HFFc6 (cell line): ENCODE data around the gene RGSL1. TPM values are rescaled to one million over a fixed set of nuclear protein-coding genes. Genes with fewer than 3 reads are reported as not detected.

Experiments
- DNase-seq: peaks from one replicate; pipeline ENCODE4 v3.0.0-alpha.2; 2018
- H3K27ac Mint-ChIP-seq: 2 replicates; pipeline ENCODE4 v1.8.0; 2020; ENCODE audit warnings: mild to moderate bottlenecking, mixed read lengths
- H3K27me3 Mint-ChIP-seq: 2 replicates; pipeline ENCODE4 v1.8.0; 2021; ENCODE audit warnings: mild to moderate bottlenecking, moderate library complexity, mixed read lengths; ENCODE audit not compliant: insufficient read depth
- H3K36me3 Mint-ChIP-seq: 2 replicates; pipeline ENCODE4 v1.8.0; 2021; ENCODE audit warnings: low read depth, mixed read lengths
- H3K4me1 Mint-ChIP-seq: 2 replicates; pipeline ENCODE4 v1.8.0; 2020; ENCODE audit warnings: low read depth, mixed read lengths
- H3K4me3 Mint-ChIP-seq: 2 replicates; pipeline ENCODE4 v1.8.0; 2020; ENCODE audit warnings: mild to moderate bottlenecking, moderate library complexity, mixed read lengths
- H3K9me3 Mint-ChIP-seq: 2 replicates; pipeline ENCODE4 v1.8.0; 2020; ENCODE audit warnings: mild to moderate bottlenecking, mixed read lengths
- total RNA-seq, 6 experiments: library from RNA; stranded (reverse); fragmentation: NEBNext Ultra II Directional; extraction: Animal tissue kit (Norgen Biotek cat#: 25700); gene quantifications; 2 replicates in 1 of 6; 3 replicates in 5 of 6; pipeline ENCODE4 v1.2.3, GENCODE V29; 2021
- TF ChIP-seq, protein P1 (sequence below): fragments of 200-600 bp; sonication (generic); IDR thresholded peaks from 2 replicates; pipeline ENCODE4 v1.5.0; 2021; ENCODE audit warnings: antibody characterized with exemption, mild to moderate bottlenecking

RGSL1 gene
- total RNA-seq, 6 experiments from 2014 or later, result not detected

DNA sequence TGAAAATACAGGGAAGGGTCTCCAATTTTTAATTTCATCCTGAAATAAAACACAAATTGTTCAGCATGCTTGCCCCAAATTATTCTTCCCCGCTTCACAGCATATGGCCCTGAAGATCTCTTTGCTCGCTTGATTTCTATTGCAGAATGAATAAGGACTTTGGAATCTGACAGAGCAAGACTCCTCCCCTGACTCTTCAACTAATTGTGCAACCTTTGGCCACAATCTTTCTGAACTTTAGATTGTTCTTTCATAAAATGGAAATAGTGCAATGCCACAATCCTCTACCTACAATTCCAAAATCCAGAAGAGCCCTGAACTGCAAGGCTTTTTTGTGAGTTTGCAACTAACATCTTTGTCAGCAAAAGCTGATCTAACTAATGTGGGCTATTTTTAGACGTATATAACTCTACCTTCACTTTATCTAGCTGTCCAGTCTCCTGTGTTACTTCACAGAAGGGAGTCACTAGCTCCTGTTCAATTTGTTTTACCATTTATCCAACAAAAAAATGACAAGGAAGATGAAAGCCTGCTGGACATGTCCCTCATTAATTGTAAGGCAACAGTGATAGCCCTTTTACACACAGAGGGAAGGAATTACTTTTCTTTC, 125.7 kb downstream of the RGSL1 start:
- H3K36me3 Mint-ChIP-seq, result peaks cover 5% of the 10 kb centered on the region
- H3K27ac Mint-ChIP-seq, result no peak overlapping the region
- no peak overlapping the region for H3K4me3 Mint-ChIP-seq
- no peaks in the 10 kb centered on the region for H3K9me3 Mint-ChIP-seq
- TF ChIP-seq, protein P1, sequence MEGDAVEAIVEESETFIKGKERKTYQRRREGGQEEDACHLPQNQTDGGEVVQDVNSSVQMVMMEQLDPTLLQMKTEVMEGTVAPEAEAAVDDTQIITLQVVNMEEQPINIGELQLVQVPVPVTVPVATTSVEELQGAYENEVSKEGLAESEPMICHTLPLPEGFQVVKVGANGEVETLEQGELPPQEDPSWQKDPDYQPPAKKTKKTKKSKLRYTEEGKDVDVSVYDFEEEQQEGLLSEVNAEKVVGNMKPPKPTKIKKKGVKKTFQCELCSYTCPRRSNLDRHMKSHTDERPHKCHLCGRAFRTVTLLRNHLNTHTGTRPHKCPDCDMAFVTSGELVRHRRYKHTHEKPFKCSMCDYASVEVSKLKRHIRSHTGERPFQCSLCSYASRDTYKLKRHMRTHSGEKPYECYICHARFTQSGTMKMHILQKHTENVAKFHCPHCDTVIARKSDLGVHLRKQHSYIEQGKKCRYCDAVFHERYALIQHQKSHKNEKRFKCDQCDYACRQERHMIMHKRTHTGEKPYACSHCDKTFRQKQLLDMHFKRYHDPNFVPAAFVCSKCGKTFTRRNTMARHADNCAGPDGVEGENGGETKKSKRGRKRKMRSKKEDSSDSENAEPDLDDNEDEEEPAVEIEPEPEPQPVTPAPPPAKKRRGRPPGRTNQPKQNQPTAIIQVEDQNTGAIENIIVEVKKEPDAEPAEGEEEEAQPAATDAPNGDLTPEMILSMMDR, result no peak
- H3K27me3 Mint-ChIP-seq, result no peaks in the 10 kb centered on the region
- peak; percentile 29 for DNase-seq
- peaks cover 30% of the 10 kb centered on the region for H3K4me1 Mint-ChIP-seq

DNA sequence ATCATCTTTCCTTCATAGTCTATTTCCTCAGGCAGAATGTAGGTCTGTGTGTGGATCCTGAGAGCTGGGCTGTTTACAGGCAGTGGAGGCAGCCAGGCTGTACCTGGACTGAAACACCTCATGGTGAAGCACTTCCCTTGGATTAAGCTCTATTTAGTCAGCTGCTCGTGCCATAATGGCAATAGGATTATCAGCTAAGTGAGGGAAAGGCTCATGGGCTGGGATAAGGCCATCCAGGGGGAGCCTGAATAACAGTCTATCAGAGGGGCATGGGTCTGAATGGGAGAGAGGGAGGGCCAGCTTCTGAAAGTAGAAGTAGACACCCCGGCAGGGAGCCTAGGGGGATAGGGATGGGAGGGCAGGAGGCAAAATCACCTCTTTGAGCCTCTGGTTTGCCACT, 130.8 kb downstream of the RGSL1 start:
- Mint-ChIP-seq H3K27me3 (no peaks in the 10 kb centered on the region), H3K9me3 (no peaks in the 10 kb centered on the region), H3K4me1 (peaks cover 18% of the 10 kb centered on the region), H3K4me3 (no peak overlapping the region), H3K27ac (no peak overlapping the region), H3K36me3 (peaks cover 5% of the 10 kb centered on the region)
- TF ChIP-seq, protein P1, result no peak
- DNase-seq, result no peak

DNA sequence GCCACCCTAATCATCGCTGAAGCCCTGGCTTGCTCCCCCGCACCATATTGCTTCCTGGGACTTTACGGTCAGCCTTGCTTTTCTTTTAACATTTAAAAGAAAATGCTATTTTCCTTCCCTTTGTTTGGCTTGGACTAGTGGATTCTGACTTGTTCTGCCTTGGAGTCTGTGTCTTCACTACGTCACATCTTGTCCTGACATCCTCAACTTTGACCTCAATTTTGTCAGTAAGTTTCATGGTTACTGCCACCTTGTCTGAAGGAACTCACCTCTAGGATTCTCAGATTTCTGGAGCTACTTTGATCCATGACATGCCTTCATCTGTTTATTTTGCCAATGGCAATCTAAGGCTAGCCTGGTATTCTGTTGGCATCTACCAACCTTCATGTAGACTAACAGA, 134.8 kb downstream of the RGSL1 start:
- no peak for DNase-seq
- H3K9me3 Mint-ChIP-seq, result no peaks in the 10 kb centered on the region
- H3K27ac Mint-ChIP-seq, result no peak overlapping the region
- H3K27me3 Mint-ChIP-seq, result no peaks in the 10 kb centered on the region
- TF ChIP-seq, protein P1, result no peak
- H3K4me3 Mint-ChIP-seq, result no peak overlapping the region
- peaks cover 17% of the 10 kb centered on the region for H3K4me1 Mint-ChIP-seq
- H3K36me3 Mint-ChIP-seq, result peaks cover 5% of the 10 kb centered on the region

DNA sequence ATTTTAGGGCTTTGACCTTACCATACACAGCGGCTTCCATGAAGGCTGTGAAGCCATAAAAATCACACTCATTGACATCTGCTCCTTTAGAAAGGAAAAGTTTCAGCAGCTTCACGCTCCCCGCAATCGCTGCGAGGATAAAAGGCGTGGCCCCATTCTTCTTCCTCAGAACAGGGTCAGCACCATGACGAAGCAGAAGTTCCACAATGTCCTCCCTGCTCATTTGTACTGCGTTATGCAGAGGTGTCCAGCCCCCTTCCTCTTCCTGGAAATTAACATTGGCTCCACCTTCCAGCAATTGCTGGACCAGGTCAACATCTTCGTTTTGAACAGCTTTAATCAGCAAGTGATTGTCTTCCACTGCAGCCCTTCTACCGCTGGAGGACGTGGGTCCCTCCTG, 136.4 kb downstream of the RGSL1 start:
- H3K27me3 Mint-ChIP-seq, result peaks cover 1% of the 10 kb centered on the region; the same call in 1 of the 2 replicates
- DNase-seq, result no peak
- peaks cover 17% of the 10 kb centered on the region for H3K4me1 Mint-ChIP-seq

DNA sequence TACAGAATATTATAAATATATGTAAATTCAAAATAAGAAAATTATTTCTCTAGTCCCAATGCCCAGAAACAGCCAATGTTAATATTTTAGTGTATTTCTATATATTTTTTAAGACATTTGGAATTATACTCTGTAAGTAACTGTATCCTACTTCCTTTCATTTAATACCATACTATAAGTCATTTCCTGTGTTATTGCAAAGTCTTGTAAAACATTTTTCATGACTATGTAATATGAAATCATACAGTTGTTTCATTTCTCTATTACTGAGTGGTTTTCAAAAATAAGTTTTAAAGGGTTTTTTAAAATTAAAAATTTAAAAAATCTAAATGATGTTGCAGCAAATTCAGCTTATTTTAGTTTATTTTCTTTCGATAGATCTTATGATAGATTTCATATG, 137.1 kb downstream of the RGSL1 start:
- TF ChIP-seq, protein P1, result no peak
- H3K27me3 Mint-ChIP-seq, result peaks cover 1% of the 10 kb centered on the region; the same call in 1 of the 2 replicates
- H3K36me3 Mint-ChIP-seq, result peaks cover 5% of the 10 kb centered on the region; the same call in 1 of the 2 replicates
- no peaks in the 10 kb centered on the region for H3K9me3 Mint-ChIP-seq
- DNase-seq, result no peak
- H3K27ac Mint-ChIP-seq, result no peak overlapping the region
- no peak overlapping the region for H3K4me3 Mint-ChIP-seq
- peaks cover 17% of the 10 kb centered on the region for H3K4me1 Mint-ChIP-seq

More for the DNA sequence above, 136.4 kb downstream of the RGSL1 start:
- TF ChIP-seq, protein P1, result no peak
- no peak overlapping the region for H3K27ac Mint-ChIP-seq
- H3K9me3 Mint-ChIP-seq, result no peaks in the 10 kb centered on the region
- H3K4me3 Mint-ChIP-seq, result no peak overlapping the region
- H3K36me3 Mint-ChIP-seq, result peaks cover 5% of the 10 kb centered on the region; the same call in 1 of the 2 replicates
